GM23248 (cell line): ENCODE data around the gene ASPHD2.

ENCODE experiments used
- EZH2 ChIP-seq: fragments of 200-600 bp; sonication (generic); IDR thresholded peaks from 2 replicates; pipeline ENCODE4 v1.6.1; 2018; ENCODE audit warnings: antibody characterized with exemption, mild to moderate bottlenecking; ENCODE audit not compliant: insufficient read depth, poor library complexity, severe bottlenecking
- EZH2phosphoT487 ChIP-seq: fragments of 200-600 bp; sonication (generic); IDR thresholded peaks from 2 replicates; pipeline ENCODE4 v1.6.1; 2018; ENCODE audit warnings: antibody characterized with exemption, moderate library complexity, mild to moderate bottlenecking, low read depth; ENCODE audit not compliant: insufficient read depth

DNA sequence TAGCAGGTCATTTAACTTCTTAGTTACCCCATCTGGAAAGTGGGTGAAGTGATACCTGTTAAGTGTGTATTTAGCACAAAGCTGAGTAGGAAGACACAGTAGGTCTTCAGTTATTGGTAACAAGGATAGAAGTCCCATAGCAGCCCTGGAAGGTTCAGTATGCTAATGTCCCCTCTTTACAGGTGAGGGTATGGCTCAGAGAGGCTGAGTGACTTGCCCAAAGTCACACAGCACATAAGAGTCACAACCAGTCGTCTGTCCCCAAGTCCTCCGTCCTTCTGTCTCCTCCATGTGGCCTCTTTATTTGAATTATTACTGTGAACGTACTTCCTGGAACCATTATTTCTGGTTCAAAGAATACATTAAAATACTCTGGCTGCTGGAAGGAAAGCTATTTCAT is 10.5 kb downstream of the ASPHD2 start:
- no peak for TF ChIP-seq EZH2
- TF ChIP-seq EZH2phosphoT487 = no peak
